Nucleus accumbens (tissue), 56 donors: ENCODE results near the gene KIF2C.
A peak's percentile ranks its signal among the peaks of the same experiment; 100 is the strongest.
"Not testable (repeated sequence)": the region's sequence is repeated elsewhere in the genome, so short reads cannot be mapped to it uniquely, and the experiment has no call there.

Experiments used
- DNase-seq, 56 donors: peaks; one replicate each; lab custom pipeline; 2025; lab: John Stamatoyannopoulos, UW

KIF2C gene

GRCh38 chr1:44790968-44791801 lies 51.5 kb downstream of the KIF2C start:
- DNase-seq = no peak

GRCh38 chr1:44792736-44793502 lies 53.3 kb downstream of the KIF2C start:
- no peak for DNase-seq

- DNase-seq = not testable (repeated sequence)
Measured at GRCh38 chr1:44797886-44798285, 58.2 kb downstream of the KIF2C start.

DNA sequence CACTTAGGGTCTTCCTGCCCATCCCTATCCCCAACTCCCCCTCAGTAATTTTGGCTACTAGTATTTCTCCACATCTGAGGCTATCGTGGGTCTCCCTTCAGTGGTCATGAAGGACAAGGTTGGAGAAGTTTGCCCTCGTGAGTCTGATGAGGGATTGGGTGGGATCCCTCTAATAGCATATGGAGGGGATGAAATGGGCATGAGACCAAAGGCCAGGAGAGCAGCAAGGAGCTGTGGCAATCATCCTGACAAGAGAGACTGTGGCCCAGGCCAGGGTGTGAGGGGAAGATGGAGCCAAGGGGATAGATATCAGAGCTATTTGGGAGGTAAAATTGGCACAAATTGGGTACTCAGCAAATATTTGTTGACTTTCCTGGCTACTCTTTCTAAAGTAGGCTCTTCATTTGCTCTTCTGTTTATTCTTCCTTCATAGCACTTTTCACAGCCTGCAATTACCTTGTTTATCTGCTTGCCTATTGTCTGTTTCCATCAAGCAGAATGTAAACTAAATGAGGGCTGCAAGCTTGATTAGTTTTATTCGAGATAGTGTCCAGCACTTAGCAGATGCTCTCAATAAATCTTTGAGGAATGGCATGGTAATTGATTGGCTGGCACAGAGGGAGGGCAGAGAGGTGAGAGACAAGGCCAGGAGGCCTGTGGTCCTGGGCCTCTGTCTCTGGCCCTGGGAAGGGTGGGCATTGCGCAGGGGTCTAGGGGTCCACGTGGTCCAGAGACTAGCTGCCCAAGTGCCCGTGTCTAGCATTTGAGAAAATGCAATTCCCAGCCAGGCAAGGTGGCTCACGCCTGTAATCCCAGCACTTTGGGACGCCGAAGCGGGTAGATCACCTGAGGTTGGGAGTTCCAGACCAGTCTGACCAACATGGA lies 59.1 kb downstream of the KIF2C start:
- no peak for DNase-seq

DNA sequence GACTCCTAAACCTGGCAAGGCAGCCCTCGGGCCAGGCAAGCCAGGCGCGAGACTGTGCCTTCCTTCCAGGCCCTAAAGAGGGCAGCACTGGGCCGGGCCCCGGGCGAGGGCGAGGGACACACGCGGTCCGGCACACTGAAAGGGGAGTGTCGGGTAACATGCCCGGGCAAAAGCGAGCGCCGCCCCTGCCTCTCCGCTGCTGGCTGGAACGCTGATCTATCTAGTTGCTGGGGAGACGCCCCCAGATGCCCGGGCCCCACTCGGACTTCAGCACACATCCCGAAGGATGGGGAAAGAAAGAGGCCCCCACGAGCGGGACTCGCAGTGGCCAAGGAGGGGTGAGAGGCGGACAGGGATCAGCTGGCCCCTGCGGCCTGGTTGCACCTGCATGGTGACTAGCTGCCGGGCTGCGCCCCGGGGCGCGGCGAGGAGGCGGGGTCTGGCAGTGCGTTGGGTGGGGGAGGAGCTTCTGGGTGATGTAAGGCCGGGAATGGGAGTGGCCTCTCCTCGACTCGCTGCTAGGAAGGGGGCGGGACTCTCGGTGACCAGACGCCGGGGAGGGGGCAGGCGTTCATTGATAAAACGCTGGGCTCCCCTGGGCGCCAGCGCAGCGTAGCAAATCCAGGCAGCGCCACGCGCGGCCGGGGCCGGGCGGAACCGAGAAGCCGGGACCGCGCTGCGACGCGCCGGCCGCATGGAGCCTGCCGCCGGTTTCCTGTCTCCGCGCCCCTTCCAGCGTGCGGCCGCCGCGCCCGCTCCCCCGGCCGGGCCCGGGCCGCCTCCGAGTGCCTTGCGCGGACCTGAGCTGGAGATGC lies 60.3 kb downstream of the KIF2C start, which contains the start of gene PLK3:
TSS of gene PLK3 (plus strand) at position 608 of the 815 bp plus-strand sequence. CDS start at position 695, 87 bp downstream.
- peak; percentile 85 to 100 (median 98) for DNase-seq

- DNase-seq = peak in 18 of 56 donors; percentile 15 to 65 (median 51)
Measured at GRCh38 chr1:44801491-44802305, 62.1 kb downstream of the KIF2C start.

GRCh38 chr1:44802306-44803061 lies 62.8 kb downstream of the KIF2C start:
- DNase-seq = peak in 33 of 56 donors; percentile 22 to 77 (median 52)

DNA sequence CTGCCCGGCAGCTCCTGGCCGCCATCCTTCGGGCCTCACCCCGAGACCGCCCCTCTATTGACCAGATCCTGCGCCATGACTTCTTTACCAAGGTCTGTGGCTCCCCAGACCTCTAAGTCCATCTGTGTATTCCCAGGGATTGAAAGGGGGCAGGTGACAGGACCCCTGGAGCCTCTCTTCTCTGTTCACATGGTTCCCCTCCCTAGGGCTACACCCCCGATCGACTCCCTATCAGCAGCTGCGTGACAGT lies 63.4 kb downstream of the KIF2C start:
- DNase-seq = no peak

DNA sequence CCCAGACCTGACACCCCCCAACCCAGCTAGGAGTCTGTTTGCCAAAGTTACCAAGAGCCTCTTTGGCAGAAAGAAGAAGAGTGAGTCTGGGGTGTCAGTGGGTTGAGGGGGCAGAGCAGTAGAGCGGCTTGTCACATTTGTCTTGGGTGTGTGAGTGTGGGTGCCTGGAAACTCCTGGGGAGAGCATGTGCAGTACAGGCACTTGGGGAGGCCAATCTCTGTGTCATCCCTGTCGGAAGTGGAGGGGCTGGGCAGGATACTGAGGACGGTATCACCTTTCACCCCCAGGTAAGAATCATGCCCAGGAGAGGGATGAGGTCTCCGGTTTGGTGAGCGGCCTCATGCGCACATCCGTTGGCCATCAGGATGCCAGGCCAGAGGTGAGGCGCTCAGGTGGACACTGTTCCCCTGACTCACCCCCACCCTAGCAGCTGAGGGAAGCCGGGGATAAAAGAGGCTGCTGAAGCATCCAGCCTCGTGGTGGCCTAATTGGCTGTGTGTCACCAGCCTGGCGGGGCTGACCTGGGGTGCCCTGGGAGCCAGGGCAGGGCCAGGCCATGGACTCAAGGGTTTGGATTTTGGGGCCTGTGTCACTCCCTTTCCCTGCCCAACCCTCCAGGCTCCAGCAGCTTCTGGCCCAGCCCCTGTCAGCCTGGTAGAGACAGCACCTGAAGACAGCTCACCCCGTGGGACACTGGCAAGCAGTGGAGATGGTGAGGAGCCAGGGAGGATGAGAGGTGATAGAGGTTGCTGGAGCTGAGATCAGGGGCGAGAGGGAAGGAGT lies 63.9 kb downstream of the KIF2C start:
- DNase-seq = peak in 4 of 56 donors; percentile 13 to 38 (median 20)

- no peak for DNase-seq
Measured at GRCh38 chr1:44805311-44806024, 65.8 kb downstream of the KIF2C start.

DNA sequence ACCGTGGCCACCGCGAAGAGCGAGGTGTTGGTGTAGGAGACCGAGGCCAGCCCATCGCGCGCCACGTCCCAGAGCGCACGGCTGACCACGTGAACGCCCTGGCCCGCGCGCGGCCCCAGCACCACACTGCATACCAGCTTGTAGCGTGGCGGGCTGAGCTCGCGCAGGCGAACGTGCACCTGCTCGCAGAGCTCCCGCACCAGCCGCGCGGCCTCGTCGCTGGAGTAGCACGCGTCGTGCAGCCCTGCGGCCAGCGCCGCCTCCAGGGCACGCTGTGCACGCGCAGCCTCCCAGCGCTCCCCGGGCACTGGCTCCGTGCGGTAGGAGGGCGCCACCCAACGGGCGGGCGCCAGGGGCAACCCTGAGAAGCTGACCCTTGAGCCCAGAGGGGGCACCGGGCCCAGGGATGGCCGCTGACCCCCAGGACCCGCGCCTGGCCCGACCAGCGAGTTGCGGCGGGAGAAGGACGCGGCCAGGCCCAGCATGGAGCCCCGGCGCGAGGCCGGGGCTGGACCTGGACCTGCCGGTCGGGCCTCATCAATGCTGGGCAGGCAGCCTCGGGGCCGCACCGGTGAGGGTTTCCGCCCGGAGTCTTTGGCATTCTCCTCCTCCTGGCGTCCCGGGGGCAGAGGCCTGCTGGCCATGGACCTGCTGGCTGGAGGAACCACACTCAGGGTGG lies 66.5 kb downstream of the KIF2C start:
- no peak for DNase-seq

- DNase-seq = no peak
Measured at GRCh38 chr1:44806704-44807363, 67.2 kb downstream of the KIF2C start, which contains the start of gene DYNLT4. Gene DYNLT4, minus strand, starts transcription at chr1:44807351. Its CDS starts 683 bp downstream, at chr1:44806668.

- DNase-seq = peak in 50 of 56 donors; percentile 33 to 83 (median 58)
Measured at GRCh38 chr1:44807364-44808062, 67.9 kb downstream of the KIF2C start.

DNA sequence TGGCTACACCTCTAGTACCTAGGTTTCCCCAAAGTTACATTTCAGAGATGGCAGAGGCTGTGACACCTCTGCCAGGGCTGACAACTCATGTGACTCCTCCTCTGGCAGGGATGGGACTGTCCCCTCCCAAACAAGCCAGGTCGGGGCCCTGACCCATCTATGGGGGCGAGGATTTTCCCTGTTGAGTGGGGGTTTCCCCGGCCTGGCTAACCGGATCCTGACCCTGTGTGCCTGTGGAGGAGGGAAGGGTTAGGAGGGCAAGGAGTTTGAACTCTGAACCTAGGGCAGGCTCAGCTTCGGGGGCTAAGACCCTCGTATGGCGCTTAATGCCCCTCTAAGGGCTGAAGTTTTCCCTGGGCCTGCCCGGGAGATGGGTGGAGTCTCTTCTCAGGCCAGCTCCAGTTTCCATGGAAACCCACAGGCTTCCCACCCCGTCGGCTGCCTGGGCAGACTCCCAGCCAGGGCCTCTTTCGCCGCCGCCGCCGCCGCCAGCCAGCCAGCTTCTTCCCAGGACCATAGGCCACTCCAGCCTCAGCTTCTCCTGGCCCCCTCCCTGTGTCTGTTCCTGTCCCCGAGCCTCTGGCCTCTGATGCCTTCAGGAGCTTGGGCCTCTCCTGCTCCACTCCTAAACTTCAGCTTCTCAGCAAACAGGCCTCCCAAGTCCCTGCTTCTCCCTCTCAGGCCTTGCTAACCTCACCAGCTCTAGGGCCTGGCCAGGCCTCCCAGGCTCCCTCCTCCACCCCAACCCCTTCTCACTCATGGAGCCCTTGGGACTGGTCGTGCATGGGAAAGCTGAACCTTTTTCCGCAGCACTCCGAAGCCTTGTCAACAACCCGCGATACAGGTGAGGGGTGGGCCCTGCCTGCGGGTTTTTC lies 68.7 kb downstream of the KIF2C start, which contains the start of gene BTBD19:
TSS of gene BTBD19 (plus strand) at position 461 of the 875 bp plus-strand sequence. CDS start at position 759, 298 bp downstream.
- peak in 47 of 56 donors; percentile 21 to 82 (median 59) for DNase-seq
